ENCODE data around the gene TCHHL1.

The TCHHL1 gene

DNA sequence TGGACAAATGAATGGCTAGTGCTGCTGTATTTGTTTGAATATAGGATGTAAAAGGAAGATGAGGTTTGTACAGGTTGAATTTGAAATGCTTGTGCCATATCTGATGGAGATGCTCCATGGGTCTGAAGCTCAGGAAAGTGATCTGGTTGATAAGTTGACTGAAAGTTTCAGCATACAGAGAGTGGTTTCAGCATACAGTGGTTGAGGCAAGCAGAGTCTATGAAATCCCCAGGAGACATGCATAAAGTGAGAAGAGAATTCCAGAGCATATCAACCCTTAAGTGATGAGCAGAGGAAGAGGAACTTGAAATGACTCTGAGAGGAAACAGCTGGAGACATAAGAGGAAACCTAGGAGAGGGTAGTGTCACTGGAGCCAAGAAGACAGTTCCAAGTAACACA lies 21.7 kb downstream of the TCHHL1 start:
- Mint-ChIP-seq H3K27ac (no peak overlapping the region), H3K4me3 (no peak overlapping the region), H3K27me3 (ENCODE audit: low read depth) (peaks cover 38% of the 10 kb centered on the region), H3K36me3 (ENCODE audit: low read depth) (no peaks in the 10 kb centered on the region), H3K9me3 (no peaks in the 10 kb centered on the region), H3K4me1 (ENCODE audit: low read depth) (no peaks in the 10 kb centered on the region)

DNA sequence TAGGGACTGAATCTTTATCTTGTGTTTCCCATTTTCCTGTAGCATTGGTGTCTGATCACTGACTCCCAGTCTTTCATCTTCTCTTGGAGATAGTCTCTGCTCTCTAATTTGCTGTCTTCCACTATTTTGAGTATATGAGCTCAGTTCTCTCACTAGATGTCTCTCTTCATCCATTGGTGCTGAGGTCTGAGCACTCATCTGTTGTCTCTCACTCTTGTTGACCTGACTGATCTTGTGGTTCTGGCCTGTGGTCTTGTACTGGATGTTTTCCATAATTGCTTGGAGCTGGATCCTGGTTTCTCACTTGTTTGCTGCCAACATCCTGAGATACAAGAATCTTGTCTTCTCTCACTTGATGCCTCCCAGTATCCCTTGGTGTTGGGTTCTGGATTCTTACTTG lies 26.9 kb downstream of the TCHHL1 start:
- H3K4me3 Mint-ChIP-seq, result no peak overlapping the region
- no peaks in the 10 kb centered on the region for H3K36me3 Mint-ChIP-seq (ENCODE audit: low read depth)
- H3K27ac Mint-ChIP-seq, result no peak overlapping the region
- no peaks in the 10 kb centered on the region for H3K9me3 Mint-ChIP-seq
- H3K27me3 Mint-ChIP-seq (ENCODE audit: low read depth), result peaks cover 26% of the 10 kb centered on the region
- H3K4me1 Mint-ChIP-seq (ENCODE audit: low read depth), result no peaks in the 10 kb centered on the region

DNA sequence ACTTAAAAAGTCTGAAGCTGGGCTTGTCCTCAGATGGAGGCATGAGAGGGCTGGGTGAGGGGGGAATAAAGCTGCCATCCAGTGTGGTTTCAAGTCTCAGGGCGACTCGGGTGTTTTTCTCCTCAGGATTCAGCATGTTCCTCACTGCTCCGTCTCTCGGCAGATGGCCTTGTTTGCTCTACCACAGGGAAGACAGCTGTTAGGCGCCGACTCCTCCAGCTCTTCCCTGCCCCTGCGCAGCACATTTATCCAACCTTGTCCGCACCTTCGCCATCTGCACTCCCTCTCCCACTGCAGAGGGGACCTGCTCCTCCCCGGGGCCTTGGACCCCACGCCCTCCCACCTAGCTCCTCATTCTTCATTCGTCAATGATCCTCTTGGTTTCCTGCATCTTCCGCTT lies 35.5 kb downstream of the TCHHL1 start:
- Mint-ChIP-seq H3K4me3 (no peak overlapping the region), H3K4me1 (ENCODE audit: low read depth) (peaks cover 25% of the 10 kb centered on the region), H3K27me3 (ENCODE audit: low read depth) (peaks cover 45% of the 10 kb centered on the region), H3K9me3 (no peaks in the 10 kb centered on the region), H3K27ac (no peak overlapping the region), H3K36me3 (ENCODE audit: low read depth) (no peaks in the 10 kb centered on the region)

DNA sequence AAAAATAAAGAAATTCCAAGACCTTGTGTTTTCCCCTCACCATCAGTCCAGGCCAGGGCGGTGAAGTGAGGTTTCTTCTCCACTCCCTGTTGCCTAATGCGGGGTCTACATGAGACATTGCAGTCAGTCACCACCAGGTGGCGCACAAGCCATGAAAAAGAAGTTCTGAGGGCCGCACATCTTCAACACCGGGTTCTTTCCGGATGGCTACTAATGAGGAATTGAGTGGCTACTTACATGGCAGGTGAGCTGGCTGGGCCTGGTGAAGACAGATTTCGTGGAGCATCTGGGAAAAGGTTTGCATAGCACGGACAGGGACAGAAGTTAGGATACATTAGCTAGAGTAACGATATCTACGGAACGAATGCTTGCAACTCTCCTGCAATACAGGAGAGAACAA lies 36.3 kb downstream of the TCHHL1 start:
- no peaks in the 10 kb centered on the region for H3K9me3 Mint-ChIP-seq
- no peaks in the 10 kb centered on the region for H3K36me3 Mint-ChIP-seq (ENCODE audit: low read depth)
- H3K27me3 Mint-ChIP-seq (ENCODE audit: low read depth), result peaks cover 39% of the 10 kb centered on the region
- H3K4me3 Mint-ChIP-seq, result no peak overlapping the region
- peaks cover 32% of the 10 kb centered on the region for H3K4me1 Mint-ChIP-seq (ENCODE audit: low read depth)
- no peak overlapping the region for H3K27ac Mint-ChIP-seq

DNA sequence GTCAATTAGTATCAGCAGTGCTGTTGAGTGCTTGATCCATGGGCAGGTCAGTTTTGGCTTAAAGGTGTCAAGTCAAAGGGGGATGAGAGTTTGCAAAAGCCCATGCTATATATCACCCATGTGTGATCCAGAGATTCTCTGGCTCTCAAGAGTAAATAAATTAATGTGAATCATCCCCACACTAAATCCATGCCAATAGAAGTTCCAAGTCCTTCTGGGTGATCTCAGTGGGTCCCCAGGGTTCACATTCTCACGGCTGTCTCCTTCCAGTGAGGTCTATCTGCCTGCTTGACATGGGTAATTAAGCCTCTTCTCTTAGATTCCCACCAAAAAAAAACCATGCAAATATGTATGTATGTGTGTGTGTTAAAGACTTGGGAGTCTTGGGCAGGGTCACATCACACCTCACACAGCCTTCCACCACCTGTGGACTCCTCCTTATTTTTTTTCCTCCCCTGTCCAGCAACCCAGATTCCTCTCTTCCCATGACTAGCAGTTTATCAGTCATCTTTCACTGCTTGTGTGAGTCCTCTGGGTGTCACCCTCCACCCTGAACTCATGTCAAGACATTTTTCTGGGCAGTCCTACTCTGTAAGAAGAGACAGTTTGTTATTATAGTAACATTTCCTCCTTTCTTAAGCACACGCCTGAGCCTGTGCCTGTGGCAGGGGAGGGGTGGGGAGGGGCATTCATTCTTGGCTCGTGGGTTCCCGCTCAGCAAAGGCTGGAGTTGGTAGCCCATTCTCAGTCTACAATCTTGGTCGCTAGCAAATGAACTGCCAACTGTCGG lies 37.8 kb downstream of the TCHHL1 start:
- Mint-ChIP-seq H3K27me3 (ENCODE audit: low read depth) (peaks cover 32% of the 10 kb centered on the region), H3K27ac (no peak overlapping the region), H3K4me1 (ENCODE audit: low read depth) (peaks cover 39% of the 10 kb centered on the region), H3K36me3 (ENCODE audit: low read depth) (no peaks in the 10 kb centered on the region), H3K4me3 (no peak overlapping the region), H3K9me3 (no peaks in the 10 kb centered on the region)

DNA sequence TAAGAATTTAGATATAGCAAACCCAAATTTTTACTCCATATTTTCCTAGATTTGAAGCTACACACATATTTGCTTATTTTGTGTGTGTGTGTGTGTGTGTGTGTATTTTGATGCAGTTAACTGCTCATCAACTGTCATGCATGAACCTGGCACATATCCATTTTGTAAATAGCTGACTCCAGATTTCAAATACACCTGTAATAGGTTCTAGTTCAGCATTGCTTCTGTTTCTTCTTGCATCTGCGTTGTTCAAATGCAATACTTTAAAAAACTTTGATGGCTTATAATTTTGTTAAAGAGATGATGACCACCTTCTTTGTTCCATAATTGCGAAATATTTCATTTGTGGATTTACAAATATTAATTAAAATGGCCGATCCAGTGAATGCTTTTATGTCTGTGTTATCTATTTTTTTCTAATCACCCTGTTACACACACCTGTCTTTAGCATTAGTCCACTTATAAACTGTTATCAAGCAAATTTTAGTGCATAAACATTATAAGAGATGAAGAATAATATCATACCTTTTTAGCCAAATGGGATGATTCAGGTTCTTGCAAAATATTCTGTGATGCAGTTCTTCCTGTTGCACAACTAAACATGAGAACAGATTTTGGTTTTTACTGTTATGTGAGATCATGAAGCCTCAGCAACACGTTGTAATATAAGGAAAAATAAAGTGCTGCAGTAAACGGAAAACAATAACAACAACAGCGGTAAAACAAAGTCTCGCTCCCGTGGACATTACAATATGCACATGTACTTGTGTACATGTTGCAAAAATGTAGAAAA lies 39.4 kb downstream of the TCHHL1 start:
- peaks cover 47% of the 10 kb centered on the region for H3K4me1 Mint-ChIP-seq (ENCODE audit: low read depth)
- H3K27me3 Mint-ChIP-seq (ENCODE audit: low read depth), result peaks cover 16% of the 10 kb centered on the region
- H3K36me3 Mint-ChIP-seq (ENCODE audit: low read depth), result no peaks in the 10 kb centered on the region
- H3K4me3 Mint-ChIP-seq, result no peak overlapping the region
- H3K9me3 Mint-ChIP-seq, result no peaks in the 10 kb centered on the region
- H3K27ac Mint-ChIP-seq, result peak overlapping the region; percentile 24

DNA sequence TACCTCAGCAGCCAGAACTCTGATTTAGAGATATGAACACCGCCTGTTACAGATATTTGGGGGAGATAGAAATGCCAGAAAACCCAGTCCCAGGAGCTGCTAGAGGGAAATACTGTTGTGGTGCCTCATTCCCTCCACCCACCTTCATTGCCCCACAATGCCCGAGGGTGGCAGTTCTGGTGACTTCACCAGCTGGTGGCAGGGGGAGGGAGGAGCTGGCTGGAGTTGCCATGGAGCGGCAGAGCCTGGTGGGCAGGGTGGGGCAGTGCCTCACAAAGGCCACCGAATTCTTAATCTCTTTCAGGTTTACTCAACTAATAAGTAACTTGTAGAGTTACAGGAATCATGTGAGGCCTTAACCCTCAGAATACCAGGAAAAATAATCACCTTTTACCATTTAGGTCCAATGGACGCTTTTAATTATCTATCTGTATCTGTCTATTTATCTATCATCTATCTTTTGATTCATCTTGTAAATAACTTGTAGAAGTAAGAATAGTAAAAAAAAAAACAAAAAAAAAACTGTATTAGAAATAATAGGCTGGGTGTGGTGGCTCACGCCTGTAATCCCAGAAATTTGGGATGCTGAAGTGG lies 40.4 kb downstream of the TCHHL1 start:
- peaks cover 50% of the 10 kb centered on the region for H3K4me1 Mint-ChIP-seq (ENCODE audit: low read depth)
- peaks cover 6% of the 10 kb centered on the region for H3K27me3 Mint-ChIP-seq (ENCODE audit: low read depth)
- no peaks in the 10 kb centered on the region for H3K9me3 Mint-ChIP-seq
- H3K36me3 Mint-ChIP-seq (ENCODE audit: low read depth), result no peaks in the 10 kb centered on the region
- peak overlapping the region; percentile 97 for H3K27ac Mint-ChIP-seq
- H3K4me3 Mint-ChIP-seq, result peak overlapping the region; percentile 80

DNA sequence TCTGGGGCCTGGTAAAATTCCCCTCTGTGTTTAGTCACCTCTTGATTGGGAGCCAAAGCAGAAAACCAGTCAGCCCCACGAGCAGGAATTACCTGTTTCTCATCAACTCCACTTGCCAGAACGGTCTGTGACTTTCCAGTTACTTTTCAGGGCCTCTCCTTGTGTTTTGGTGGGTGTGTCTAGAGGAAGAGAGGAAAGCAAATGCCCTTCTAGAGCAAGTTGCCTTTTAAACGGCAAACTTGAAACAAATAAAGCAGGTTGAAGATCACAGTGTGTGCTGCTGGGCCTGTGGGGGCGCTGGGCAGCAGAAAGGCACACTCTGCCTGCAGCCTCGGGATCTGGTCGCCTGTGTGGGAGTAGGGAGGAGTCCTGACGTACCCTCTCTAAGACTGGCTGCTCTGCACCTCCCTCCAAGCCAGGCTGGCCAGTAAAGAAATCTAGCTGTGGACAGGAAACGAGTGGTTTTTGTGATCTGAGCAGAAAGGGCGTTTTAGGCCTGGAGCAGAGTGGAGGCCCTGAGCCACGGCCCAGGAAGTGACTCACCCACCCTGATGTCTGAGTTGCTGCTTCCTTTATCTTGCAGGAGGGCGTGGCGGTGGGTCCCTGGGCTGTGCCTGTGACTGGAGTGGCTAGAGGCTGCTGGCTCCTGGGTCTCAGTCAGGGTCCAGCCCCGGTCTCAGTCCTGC lies 41.0 kb downstream of the TCHHL1 start:
- Mint-ChIP-seq H3K9me3 (no peaks in the 10 kb centered on the region), H3K36me3 (ENCODE audit: low read depth) (no peaks in the 10 kb centered on the region), H3K4me3 (peak overlapping the region; percentile 80), H3K4me1 (ENCODE audit: low read depth) (peaks cover 50% of the 10 kb centered on the region), H3K27me3 (ENCODE audit: low read depth) (peaks cover 4% of the 10 kb centered on the region), H3K27ac (peak overlapping the region; percentile 97)

DNA sequence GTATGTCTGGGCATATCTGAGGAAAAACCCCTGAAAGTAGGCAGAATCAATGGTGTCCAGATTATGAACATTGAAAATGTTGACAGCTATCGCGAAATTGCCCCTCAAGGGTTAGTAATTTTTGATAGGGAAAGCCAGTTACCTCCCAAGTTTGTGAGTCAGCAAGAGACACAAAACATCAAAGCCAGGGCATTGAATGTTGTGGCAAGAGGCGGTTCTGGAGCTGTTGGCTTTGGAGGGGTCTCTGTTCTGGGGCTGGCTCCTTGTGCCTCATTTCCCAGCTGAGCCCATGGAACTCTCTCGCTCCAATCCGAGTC lies 41.5 kb downstream of the TCHHL1 start:
- Mint-ChIP-seq H3K9me3 (no peaks in the 10 kb centered on the region), H3K4me1 (ENCODE audit: low read depth) (peaks cover 47% of the 10 kb centered on the region), H3K36me3 (ENCODE audit: low read depth) (no peaks in the 10 kb centered on the region), H3K27ac (peak overlapping the region; percentile 97), H3K27me3 (ENCODE audit: low read depth) (no peaks in the 10 kb centered on the region), H3K4me3 (peak overlapping the region; percentile 80)

DNA sequence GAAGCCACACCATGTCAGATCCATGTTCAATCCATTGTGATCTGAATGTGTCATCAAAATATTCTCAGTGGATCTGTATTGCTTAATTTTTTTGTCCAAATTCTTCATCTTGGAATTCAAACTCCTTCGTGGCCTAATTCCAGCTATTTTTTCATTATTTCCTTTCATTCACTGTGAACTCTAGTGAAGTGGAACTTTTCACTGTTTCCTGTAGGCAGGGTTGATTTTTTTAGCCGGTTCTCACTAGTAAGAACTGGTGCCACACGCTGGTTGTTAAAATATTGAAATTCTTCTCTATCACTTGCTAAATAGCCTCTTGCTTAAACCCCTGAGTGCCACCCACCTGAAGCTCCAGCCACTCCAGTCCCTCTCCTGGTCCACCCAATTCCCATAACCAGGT lies 44.5 kb downstream of the TCHHL1 start:
- Mint-ChIP-seq H3K36me3 (ENCODE audit: low read depth) (no peaks in the 10 kb centered on the region), H3K27me3 (ENCODE audit: low read depth) (no peaks in the 10 kb centered on the region), H3K4me3 (no peak overlapping the region), H3K4me1 (ENCODE audit: low read depth) (peaks cover 28% of the 10 kb centered on the region), H3K27ac (no peak overlapping the region), H3K9me3 (no peaks in the 10 kb centered on the region)

DNA sequence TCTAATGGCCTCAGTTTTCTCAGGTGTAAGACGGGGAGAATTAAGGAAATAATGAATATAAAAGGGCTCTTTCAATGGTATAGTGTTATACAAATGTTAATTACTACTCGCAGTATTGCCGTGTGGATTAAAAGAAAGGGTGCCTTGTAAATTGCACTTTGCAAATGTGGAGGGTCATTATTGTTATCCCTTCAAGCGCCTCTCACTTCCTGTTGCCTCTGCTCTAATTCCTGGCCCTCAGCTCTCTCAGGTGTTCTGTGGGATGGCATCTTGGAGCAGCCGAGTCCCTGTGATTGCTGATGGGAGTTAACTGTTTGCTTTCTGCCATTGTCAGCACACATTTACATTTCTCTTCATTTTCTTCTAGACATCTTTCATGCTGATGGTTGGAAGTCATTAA lies 45.0 kb downstream of the TCHHL1 start:
- no peak overlapping the region for H3K4me3 Mint-ChIP-seq
- H3K9me3 Mint-ChIP-seq, result no peaks in the 10 kb centered on the region
- H3K27me3 Mint-ChIP-seq (ENCODE audit: low read depth), result no peaks in the 10 kb centered on the region
- no peaks in the 10 kb centered on the region for H3K36me3 Mint-ChIP-seq (ENCODE audit: low read depth)
- peaks cover 28% of the 10 kb centered on the region for H3K4me1 Mint-ChIP-seq (ENCODE audit: low read depth)
- no peak overlapping the region for H3K27ac Mint-ChIP-seq

DNA sequence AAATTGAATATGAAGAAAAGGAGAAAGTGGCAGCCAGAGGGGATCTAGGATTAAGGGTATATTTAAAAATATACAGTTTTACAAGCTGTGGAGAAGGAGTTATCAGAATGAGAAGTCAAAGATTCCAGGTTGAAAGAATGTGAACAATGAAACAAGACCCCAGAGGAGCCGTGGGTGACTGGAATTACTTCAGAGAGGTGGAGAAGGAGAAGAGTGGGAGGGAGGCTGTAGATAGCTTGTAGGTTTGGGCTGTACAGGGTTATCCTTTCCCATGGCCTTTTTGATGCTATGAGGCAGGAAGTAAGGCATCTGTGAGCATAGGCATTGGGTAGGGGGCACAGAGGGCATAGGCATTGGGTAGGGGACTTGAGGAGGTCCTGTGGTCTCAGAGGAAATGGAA lies 46.8 kb downstream of the TCHHL1 start:
- Mint-ChIP-seq H3K36me3 (ENCODE audit: low read depth) (no peaks in the 10 kb centered on the region), H3K4me3 (no peak overlapping the region)

DNA sequence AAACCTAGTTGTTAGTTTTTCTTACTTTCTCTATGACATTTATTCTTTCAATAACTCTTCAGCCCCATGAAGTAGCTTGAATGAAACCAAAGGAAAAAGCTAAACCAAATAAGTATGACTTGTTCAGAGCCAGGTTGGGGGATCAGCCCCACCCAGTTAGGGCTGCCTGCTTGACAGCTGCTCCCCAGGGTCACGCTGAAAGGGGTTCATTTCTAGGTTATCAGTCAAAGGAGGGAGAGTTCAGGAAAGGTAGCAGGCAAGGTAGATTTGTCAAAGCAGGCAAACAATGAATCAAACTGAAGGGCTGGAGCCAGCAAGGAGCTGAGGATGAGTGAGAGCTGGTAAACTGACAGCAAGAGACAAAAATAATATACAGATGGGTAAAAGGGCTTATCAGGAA lies 49.0 kb downstream of the TCHHL1 start:
- no peak overlapping the region for H3K27ac Mint-ChIP-seq
- peaks cover 14% of the 10 kb centered on the region for H3K36me3 Mint-ChIP-seq (ENCODE audit: low read depth)
- H3K4me1 Mint-ChIP-seq (ENCODE audit: low read depth), result peaks cover 15% of the 10 kb centered on the region
- H3K4me3 Mint-ChIP-seq, result no peak overlapping the region
- H3K27me3 Mint-ChIP-seq (ENCODE audit: low read depth), result no peaks in the 10 kb centered on the region
- no peaks in the 10 kb centered on the region for H3K9me3 Mint-ChIP-seq

More for the DNA sequence above, 46.8 kb downstream of the TCHHL1 start:
- no peak overlapping the region for H3K27ac Mint-ChIP-seq
- no peaks in the 10 kb centered on the region for H3K9me3 Mint-ChIP-seq
- no peaks in the 10 kb centered on the region for H3K27me3 Mint-ChIP-seq (ENCODE audit: low read depth)
- peaks cover 19% of the 10 kb centered on the region for H3K4me1 Mint-ChIP-seq (ENCODE audit: low read depth)

DNA sequence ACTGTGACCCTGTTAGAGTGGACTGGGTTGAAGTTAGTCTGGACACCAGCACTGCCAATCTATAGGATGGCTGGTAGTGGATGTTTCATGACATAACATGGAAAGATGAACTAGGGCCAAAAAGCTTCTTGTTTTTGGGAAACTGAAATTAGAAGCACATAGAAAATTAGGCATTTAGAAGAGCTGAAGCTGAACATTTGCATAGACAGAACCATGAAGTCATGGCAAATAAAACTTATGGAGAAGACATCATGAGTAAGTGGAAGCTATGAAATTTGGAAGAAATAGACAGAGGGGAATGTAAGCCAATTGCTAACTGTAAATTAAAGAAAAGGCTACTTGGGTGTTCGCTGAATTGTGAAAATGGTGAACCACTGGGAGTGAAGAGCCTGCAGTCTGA lies 49.4 kb downstream of the TCHHL1 start:
- H3K4me1 Mint-ChIP-seq (ENCODE audit: low read depth), result peaks cover 18% of the 10 kb centered on the region
- no peaks in the 10 kb centered on the region for H3K9me3 Mint-ChIP-seq
- no peak overlapping the region for H3K4me3 Mint-ChIP-seq
- no peak overlapping the region for H3K27ac Mint-ChIP-seq
- H3K36me3 Mint-ChIP-seq (ENCODE audit: low read depth), result peaks cover 18% of the 10 kb centered on the region
- H3K27me3 Mint-ChIP-seq (ENCODE audit: low read depth), result no peaks in the 10 kb centered on the region

Measured in T-helper 1 cell treated with Interleukin-12 subunit alpha and Interleukin-12 subunit beta and Interleukin-4 antibody, amounts not matched to agents 30 μg/mL and 1 μg/mL, for 36 hours (primary cell).